Stimulated activated CD8-positive, alpha-beta memory T cell treated with anti-CD3 and anti-CD28 coated beads, Interleukin-12 subunit alpha, Interleukin-12 subunit beta, amount 100 ng/mL, for 1 hour (primary cell): Measurements from ENCODE around the gene LRMDA.

ENCODE experiments used
- DNase-seq: peaks from one replicate; pipeline ENCODE4 v3.0.0-alpha.2; 2020; ENCODE audit warnings: low read depth

Gene LRMDA

DNA sequence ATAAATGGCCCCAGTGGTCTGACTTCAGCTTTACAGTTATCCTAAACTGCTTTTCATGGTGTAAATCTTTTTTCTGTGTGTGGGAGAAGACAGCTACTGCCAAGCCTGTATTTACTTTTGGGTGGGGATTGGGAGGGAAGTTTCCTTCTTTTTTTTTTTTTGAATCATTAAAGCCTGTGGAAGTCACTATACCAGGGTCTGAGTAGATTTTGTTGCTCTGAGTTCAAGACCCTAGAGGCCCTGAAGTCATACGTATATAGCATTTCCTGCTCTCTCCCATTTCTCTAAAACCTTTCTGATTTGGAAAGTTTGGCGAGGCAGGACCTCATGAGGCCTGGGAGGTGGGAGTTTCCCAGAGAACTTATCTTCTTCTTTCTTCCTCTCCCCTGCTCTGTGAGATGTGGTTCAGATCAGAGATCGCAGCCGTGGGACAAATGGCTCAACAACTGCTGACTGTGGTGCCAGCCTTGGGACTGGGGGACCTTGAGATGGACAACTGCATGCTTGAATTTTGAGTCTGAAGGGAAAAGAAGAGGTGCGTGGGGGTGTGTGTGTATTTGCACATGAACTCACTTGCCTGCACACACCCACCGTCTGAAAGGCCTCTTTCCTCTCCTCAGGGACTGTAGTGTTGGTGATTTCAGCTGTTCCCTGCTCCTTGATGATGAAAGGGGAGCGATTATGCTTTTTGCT lies 18.1 kb downstream of the LRMDA start:
- no peak for DNase-seq

DNA sequence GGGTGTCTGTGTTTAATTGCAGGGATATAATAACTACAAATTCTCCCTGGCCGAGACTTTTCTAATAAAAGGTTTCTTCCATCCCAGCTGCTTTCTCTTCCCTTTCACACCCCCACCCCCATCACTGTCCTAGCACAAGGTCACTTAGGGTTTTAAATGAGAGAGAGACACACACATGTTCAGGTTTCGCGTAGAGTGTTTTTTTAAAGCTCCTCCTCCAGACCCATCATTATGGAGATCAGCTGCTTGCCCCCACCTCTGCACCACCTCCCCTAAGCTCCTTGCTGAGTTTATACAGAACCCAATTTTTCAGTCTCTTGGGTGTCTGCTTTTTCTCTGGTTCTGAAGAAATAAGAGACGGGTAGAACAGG lies 18.6 kb downstream of the LRMDA start:
- no peak for DNase-seq

DNA sequence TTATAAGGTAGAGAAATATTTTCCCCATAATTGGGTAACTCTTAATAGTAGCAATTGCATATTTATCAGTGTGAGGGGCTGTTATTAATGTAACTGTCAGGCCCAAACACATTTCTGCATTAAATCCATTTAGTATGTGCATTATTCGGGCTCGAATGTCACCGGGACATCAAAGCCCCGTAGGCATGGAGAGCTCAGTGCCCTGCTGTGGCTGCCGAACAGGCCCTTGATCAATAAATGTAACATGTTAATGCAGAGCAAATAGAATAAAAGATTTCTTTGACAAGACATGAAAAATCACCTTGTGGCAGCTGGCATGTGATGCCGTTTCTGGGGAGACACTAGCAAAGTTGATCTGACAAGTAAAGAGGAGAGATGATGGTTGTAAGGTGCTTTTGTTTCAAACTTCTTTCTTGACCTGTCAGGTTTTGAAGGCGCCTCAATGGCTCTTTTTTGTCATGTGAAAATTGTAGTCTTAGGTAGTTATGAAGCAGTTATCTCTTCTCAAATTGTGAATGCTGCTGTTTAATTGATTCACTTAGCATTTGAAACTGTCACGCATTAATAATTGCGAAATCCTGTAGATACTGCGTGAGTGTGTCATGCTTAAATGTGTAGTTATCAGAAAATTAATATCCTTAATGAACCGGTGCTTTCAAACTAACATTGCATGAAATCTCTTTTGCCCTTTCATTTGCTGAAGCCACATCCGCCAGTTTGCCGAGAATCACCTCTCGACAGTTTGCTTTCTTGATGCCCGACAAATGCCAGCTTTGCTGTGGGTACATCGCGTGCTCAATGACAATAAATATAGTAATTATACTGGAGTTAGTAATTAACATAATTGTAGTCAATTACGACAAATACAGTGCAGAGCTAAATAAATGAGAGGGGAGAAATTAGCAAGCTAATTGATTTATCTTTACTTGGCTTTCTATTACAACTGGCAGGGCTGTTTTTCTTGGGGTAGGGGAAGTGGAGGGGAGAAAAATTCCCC lies 19.5 kb downstream of the LRMDA start:
- DNase-seq, result no peak

DNA sequence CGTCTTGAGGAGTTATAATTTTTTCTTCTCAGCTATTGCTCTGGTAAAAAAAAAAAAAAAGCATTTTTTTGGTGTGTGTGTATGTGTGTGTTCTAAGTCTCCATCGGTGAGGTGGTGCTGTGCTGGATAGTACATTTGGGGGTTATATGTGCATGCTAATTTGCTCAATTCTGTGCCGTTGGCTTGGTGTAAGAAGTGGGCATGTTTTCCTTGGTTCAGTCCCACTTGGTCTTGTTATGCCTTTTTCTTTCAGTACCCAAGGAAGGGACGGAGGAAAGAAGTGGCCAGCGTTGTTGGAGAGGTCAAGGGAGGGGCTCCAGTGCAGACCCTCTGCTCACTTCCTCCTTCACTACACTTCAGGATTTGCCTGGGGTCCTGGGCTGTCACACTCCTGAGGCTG lies 20.4 kb downstream of the LRMDA start:
- no peak for DNase-seq

DNA sequence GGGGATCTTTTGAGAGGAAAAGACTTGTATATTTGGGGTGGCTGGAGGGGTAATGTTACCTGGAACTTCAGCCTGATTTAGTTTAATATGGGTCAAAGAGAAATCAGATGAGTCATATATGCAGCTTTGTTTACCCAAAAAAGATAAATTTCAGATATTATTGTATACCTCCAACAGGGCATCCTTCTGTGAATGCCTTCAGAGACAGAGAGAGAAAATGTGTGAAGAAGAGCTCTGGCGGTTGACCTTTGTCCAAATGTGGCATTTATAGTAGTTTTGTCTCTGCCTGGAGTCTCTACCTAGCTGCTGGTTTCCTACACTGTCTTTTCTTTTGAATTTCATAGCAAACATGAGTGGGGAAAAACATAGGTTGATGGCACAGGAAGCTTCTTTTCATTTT lies 21.6 kb downstream of the LRMDA start:
- DNase-seq, result no peak

DNA sequence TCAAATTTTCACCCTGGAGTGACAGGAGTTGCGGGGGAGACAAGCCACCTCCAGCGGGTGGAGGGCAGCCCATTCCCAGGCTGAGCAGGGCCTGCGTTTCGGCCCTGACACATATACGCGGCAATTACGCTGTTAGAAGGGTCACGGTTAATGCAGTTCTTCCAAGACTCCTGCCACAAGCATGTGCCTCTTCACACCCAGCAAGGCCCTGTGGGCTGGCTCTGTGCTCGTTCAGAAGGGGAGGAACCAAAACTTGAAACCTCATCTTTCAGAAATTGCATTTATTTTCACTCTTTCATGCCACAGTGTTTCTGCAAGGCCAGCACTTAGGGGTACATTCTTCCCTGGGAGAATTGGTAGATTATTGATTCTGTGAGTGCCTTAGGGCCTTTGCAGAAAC lies 24.7 kb downstream of the LRMDA start:
- no peak for DNase-seq

DNA sequence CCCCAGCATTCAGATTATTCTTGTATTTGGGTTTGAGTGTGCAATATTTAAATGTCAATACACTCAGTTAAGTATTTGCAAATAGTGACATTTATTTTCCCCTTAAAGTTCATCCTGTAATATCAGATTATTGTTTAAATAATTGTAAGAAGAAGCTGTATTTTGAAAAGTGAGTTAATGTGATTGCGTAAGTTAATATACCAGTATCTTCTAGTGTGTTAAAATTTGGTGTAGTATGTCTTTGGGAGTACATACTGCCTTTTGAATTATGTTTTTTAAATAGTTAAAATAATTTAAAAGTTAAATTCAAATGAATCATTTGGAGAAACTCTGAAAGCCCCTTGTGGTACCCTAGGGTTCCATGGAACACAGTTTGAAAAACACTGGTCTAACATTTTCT lies 28.6 kb downstream of the LRMDA start:
- DNase-seq, result no peak

DNA sequence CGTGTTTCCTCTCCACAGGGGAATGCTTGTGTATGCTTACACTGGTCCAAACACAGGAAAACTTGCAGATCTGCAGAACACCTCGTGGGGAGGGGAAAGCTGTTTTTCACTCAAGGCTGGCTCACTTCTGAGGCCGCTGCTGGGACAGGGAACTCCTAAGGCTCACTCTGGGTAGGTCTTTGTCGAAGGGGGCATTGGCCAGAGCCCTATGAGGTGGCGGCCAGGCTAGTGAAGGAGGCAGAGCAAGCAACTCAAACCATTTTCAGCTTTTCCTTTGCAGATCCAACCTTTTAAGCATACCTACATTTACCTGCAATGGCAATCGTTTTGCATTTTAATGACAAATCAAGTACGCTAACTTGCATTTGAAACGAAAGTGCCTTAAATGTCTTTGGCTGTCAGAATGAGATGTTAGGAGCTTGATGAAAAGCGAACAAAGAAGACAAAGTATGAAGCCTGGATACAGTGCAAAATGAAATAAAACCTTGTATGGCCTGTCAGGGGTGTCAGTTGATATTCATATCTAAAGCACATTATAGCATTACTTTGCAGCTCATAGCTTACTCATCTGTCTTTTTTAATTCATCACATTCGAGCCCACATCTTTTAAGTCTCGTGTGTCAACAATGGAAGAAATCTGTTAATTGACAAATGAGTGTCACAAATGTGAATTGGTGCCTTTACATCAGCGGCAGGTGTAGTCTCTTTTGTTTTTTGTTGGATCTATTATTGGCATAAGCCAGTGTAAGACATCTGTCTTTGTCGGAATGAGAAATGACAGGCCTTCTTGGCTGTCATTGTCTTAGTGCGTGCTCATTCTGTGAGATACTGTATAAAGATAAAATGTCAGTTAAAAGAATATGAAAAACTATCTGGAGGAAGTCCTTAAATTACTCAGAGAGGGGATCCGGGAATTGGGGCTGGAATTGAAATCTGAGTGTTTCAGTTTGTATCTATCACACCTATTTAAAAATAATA lies 30.5 kb downstream of the LRMDA start:
- DNase-seq, result no peak

DNA sequence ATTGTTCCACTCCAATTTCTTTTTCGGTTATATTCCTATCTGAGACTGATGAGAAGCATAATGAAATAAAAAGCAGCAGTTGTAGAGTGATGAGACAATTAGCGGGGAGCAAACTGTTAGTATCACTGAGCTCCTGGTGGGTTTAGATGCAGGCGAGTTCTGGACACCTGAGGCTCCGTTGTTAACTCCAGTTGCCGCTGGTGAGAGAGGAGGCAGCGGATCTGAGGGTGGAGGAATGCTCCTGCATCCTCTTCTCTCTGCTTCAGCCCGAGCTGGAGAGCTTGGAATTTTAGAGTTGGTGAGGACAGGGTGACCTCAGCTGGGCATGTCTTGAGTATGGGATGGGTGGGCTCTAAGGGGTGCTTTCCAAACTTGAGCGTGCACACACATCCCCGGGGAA lies 31.4 kb downstream of the LRMDA start:
- DNase-seq, result no peak

DNA sequence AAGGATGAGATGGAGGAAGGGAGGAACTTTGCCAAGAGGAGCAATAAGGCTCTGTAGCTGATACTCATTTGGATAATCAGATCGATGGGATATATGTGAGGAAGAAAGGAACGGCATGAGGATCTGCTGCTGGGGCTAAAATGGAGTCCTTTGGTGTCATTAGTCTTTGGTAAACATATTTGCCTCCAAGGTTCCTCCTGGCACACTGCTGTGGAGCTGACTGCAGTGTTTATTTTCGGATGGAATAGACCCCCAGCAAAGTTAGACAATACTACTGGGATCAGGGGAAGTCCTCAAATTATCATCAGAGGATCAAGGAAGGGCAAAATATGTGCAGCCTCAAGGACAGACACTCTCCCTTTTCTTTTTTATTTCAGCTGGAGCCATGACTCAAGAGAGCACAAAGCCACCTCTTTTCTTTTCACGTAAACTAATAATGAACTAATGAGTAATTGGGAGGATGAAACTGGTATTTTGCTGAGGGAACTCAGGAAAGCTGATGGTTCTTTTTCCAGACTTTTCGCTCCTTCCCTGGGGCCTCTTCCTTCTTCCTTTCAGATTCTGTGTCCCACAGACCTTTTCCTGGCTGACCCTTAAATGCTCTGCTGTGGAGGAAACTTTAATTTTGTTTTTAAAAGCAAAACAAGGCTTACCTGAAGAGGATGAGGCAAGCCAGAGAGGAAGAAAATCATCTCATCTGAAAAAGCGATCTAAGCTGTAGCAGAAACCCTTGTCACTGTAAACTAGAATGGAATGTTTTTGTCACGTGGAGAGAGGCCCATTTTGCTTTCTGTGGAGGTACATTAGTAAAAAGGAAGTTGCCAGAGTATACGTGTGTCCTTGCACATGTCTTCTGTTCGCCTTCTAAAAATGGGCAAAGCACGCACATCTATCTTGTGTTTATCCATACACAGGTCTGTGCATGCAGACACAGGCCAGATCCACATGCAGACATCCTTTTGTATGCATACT lies 33.3 kb downstream of the LRMDA start:
- no peak for DNase-seq

DNA sequence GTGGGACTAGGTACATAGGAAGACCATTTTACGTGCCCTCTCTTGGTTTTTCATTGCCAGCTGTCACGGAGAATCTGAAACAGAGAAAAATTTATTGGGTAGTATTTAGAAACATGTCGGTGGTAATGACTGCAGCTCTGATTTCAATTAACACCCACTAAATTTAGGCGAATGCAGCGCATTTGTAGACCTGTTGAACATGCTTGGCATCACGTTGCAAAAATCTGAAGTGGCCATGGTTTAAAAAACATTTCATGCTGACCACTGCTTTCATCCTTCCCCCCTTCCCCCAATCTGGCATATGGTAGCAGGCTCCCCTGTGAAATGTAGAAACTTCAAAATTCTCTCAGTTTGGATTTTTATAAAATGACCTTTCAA lies 34.0 kb downstream of the LRMDA start:
- DNase-seq, result no peak

DNA sequence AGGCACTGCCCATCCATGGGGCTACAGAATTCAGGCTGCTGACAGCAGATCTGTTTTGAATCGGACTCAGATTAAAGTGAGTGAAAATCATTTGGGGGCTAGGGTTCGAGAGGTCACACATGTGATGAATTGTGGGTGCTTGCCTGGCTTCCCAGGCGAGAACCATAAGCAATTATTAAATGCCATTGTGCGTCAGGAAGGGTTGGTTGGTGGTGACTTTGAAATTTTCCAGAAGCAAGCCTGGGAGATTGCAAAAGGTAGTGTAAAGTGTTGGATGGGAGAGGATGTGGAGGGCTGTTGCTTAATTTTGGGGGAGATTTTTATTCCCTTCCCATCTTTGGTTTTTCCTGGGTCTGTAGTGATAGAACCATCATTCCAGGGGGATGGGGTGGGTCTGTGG lies 34.6 kb downstream of the LRMDA start:
- DNase-seq, result no peak

DNA sequence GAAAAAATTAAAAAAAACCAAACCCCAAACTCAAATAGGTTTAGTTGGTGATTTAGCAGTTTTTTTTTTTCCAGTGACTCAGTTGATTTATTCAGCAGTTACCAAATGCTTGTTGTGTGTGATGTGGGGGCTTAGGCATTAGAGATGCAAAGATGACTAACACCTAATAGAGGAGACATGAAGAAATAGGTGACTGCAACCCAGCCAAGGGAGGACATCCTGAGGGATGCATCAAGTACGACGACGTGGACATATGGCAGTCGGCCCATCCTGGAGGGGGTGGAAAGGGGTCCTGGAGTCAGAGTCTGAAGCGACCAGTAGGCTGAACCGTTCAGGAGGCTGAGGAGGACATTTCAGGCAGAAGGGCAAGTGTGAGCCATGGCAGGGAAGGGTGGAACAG lies 35.5 kb downstream of the LRMDA start:
- no peak for DNase-seq

DNA sequence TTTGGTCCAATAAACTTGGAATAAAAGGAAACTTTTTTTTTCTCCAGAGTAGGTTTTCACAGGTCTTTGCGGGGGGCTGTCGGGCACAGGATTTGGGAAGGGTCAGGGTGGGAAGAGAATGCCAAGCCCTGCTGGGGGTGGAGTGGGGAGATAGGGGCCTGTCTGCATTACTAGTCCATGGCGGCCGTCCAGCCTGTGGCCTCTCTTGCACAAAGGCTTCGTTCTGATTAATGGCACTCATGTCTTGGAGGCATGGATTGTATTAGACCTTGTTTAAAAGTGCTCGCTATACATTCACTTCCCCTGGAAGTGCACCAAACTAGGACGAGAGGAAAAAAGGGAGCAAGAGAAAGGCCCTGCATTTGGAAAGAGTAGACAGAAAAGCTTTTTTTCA lies 37.2 kb downstream of the LRMDA start:
- DNase-seq, result no peak

DNA sequence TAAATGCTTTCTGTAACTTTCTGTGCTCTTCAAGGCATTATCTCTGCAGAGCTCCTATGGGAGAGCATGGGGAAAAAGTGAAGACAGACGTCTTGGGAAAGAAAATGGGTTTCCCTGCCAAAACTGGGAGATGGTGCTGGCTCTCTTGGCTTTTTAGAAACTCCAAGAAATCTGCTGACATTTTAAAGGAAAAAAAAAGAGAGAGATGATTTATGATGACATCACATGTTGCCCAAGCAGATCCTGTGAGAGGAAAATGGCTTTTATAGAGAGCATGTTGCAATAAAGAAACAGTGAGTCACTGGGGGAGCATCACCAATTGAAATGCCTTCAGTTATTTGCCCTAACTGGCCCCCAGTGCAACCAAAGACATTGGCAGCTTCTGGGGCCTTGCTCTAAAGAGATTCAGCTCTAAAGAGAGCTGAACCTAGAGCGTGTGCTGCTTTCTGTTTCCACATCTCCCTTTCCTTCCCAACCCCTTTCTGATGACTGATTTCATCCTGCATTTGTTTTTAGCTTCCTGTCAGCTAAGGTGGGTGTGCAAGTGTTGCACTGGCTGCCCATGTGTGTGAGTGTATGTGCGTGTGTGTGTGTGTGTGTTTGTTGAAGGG lies 37.7 kb downstream of the LRMDA start:
- no peak for DNase-seq

DNA sequence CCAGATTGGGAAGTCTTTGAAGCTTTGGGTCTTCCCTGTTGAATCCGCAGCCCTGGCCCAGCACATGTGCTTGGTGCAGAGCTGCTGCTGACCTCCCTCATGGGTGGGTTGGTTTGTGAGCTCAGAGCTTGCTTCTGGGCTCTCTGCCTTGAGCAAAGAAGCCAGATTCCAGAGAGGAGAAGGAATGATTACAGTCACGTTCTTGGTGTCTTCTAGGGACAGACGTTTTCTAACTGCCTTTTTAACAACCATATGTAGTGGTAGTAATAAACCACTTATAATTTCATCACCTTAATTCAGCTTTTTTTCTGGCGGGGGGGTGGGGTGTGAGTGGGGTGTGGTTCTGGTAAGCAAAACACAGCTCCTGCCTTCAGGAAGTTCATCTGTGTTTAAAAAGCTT lies 39.5 kb downstream of the LRMDA start:
- no peak for DNase-seq

DNA sequence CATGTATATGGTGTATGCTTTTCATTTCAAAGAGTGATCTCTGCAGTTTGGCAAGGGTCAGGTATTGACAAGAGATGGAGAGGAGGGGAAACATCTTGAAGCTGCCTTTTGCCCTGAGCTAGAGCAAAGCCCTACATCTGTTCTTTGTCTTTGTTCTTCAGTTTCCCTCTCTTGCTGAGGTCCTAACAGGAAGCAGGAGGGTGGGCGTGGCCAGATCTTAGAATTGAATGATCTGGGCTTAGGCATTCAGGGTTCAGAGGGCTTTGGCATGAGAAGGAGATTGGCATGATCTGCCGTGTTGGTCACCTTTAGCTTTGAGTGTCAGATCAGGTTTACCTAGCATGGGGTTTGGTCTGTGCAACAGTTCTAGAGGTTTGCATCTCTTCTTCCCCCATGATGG lies 41.3 kb downstream of the LRMDA start:
- DNase-seq, result no peak

DNA sequence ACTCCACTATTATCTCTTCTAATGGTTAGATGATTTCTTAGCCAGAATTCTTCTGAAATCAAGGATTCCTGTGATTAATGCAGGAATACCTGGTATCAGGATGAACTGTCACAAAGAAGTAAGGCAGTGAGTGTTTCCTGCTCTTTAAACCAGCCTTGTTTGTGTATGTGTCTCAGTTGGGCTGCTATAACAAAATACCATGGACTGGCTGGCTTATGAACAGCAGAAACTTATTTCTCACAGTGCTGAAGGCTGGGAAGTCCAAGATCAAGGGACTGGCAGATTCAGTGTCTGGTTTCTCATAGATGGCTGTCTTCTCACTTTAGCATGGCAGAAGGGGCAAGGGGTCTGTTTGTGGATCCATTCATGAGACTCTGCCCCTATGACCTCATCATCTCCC lies 42.7 kb downstream of the LRMDA start:
- no peak for DNase-seq

DNA sequence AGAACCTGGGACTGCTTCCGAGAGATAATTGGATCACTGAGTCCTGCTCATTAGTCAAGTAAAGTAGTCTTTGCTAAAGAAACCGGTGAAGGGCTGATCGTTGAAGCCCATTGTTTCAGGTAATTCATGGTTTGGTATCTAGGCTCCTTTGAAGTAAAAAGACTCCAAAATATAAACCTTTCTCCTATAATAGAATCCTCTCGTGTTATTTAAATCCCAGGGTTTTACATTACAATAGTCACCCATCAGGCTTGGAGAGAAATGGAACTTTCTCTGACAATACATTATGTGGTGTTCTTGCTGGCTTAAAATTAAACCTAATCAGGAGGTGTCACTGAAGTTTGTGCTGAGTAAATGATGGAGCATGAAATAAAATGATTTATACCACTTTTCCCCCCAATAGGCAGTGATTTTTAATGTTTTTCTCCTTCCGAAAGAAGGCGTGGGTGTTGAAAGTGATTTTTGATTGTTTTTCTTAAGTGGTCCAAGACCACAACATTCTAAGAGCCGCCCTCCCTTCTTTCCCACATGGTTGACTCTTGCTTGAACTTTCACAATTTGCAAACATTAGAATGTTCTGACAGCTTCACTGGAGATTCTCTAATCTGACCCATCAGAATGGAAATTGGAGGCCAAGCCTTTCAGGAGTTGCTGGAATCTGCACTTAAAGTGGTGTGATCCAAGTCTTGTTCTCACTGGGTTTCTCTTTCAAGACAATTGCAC lies 44.2 kb downstream of the LRMDA start:
- no peak for DNase-seq

DNA sequence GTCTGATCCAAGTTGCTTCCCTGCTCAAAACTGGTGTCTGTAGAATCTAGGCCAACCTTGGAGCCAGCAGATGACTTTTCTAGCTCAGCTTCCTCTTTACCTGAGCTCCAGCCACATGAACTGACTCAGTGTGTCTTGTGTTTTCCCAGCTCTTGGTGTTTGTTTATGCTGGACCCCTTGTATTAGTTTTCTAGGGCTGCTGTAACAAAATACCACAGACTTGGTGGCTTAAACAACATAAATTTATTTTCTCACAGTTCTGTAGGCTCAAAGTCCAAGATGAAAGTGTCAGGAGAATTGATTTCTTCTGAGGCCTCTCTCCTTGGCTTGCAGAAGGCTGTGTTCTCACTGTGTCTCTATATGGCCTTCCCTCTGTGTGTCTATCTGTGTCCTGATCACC lies 45.1 kb downstream of the LRMDA start:
- no peak for DNase-seq
